Peyer's patch (tissue), 4 donors: ENCODE measurements around the gene CETP. TPM values are rescaled to one million over a fixed set of nuclear protein-coding genes. Genes with fewer than 3 reads are reported as not detected.

ENCODE experiments used
- DNase-seq, 3 donors: peaks; one replicate each; pipeline ENCODE4 v3.0.0-alpha.2; 2017 to 2019
- H3K27ac ChIP-seq, 4 donors: fragments of 200-600 bp; sonication (generic); one replicate each; pipeline ENCODE4 v1.5.1; 2016 to 2019
- H3K27me3 ChIP-seq, 2 donors: fragments of 200-600 bp; sonication (generic); one replicate each; pipeline ENCODE4 v1.5.1; 2019
- H3K36me3 ChIP-seq, 3 donors: fragments of 200-600 bp; sonication (generic); one replicate each; pipeline ENCODE4 v1.5.1; 2016 to 2019
- H3K4me1 ChIP-seq, 4 donors: fragments of 200-600 bp; sonication (generic); one replicate each; pipeline ENCODE4 v1.5.1; 2016 to 2019
- H3K4me3 ChIP-seq, 4 donors: fragments of 200-600 bp; sonication (generic); 1 replicate in 3 of 4; 2 replicates in 1 of 4; pipeline ENCODE4 v1.5.1; 2016 to 2019; ENCODE audit warnings: mild to moderate bottlenecking in 1 of 4
- H3K9me3 ChIP-seq, 4 donors: fragments of 200-600 bp; sonication (generic); one replicate each; pipeline ENCODE4 v1.5.1; 2016 to 2019; ENCODE audit warnings: mild to moderate bottlenecking in 1 of 4
- CTCF ChIP-seq, 6 experiments: fragments of 450-650 bp in 4 of 6; fragments of 200-600 bp in 2 of 6; sonication (generic) in 1 of 6; IDR thresholded peaks; one replicate each; pipeline ENCODE4 v1.5.1; 2017 to 2019; ENCODE audit warnings: antibody characterized with exemption in 6 of 6, mild to moderate bottlenecking in 3 of 6, moderate library complexity in 1 of 6
- POLR2A ChIP-seq, 2 donors: fragments of 450-650 bp; IDR thresholded peaks; one replicate each; pipeline ENCODE4 v1.5.1; 2017; ENCODE audit warnings: antibody characterized with exemption in 2 of 2, mild to moderate bottlenecking in 2 of 2, moderate library complexity in 2 of 2
- total RNA-seq, 4 donors: library from RNA; depleted of rRNA; stranded (reverse); fragments of >200 nt; gene quantifications; one replicate each; pipeline ENCODE4 v1.1.0, GENCODE V29; 2016

Gene CETP
- total RNA-seq, 4 donors from 2014 or later = 2.5 TPM; not detected in 3

GRCh38 chr16:56947604-56947995, 14.2 kb upstream of the CETP start:
- Histone ChIP-seq H3K4me1 (peaks cover 0 to 10% (median 4%) of the 10 kb centered on the region in 4 donors), H3K9me3 (no peaks in the 10 kb centered on the region), H3K36me3 (peaks cover 0 to 46% (median 3%) of the 10 kb centered on the region in 3 donors), H3K27me3 (no peaks in the 10 kb centered on the region), H3K27ac (no peak overlapping the region), H3K4me3 (no peak overlapping the region)
- DNase-seq = peak in 1 of 3 donors; percentile 15
- TF ChIP-seq POLR2A (IDR thresholded peaks at IDR 0.05) = no peak
- no peak for TF ChIP-seq CTCF (IDR thresholded peaks at IDR 0.05)

GRCh38 chr16:56948234-56948633, 13.5 kb upstream of the CETP start:
- H3K36me3 ChIP-seq = peaks cover 0 to 40% (median 3%) of the 10 kb centered on the region in 3 donors
- peak in 1 of 3 donors; percentile 27 for DNase-seq
- no peak overlapping the region for H3K4me3 ChIP-seq
- no peaks in the 10 kb centered on the region for H3K9me3 ChIP-seq
- H3K27me3 ChIP-seq = no peaks in the 10 kb centered on the region
- no peak overlapping the region for H3K27ac ChIP-seq
- TF ChIP-seq POLR2A (IDR thresholded peaks at IDR 0.05) (no peak), CTCF (IDR thresholded peaks at IDR 0.05) (no peak)
- H3K4me1 ChIP-seq = peaks cover 0 to 10% (median 4%) of the 10 kb centered on the region in 4 donors

- H3K9me3 ChIP-seq = no peaks in the 10 kb centered on the region
- peak in 1 of 3 donors; percentile 42 for DNase-seq
- TF ChIP-seq CTCF (IDR thresholded peaks at IDR 0.05) (no peak), POLR2A (IDR thresholded peaks at IDR 0.05) (no peak)
Measured at GRCh38 chr16:56950051-56950450, 11.7 kb upstream of the CETP start.

GRCh38 chr16:56950455-56950854, 11.3 kb upstream of the CETP start:
- no peaks in the 10 kb centered on the region for H3K9me3 ChIP-seq
- peaks cover 0 to 18% (median 0%) of the 10 kb centered on the region in 3 donors for H3K36me3 ChIP-seq
- H3K4me3 ChIP-seq = no peak overlapping the region
- H3K4me1 ChIP-seq = peaks cover 0 to 10% (median 4%) of the 10 kb centered on the region in 4 donors
- no peak for DNase-seq
- TF ChIP-seq POLR2A (IDR thresholded peaks at IDR 0.05) = no peak
- TF ChIP-seq CTCF (IDR thresholded peaks at IDR 0.05) = no peak
- H3K27me3 ChIP-seq = no peaks in the 10 kb centered on the region
- peak overlapping the region in 1 of 4 donors; percentile 66 for H3K27ac ChIP-seq

More at GRCh38 chr16:56950051-56950450, 11.7 kb upstream of the CETP start:
- peaks cover 0 to 22% (median 0%) of the 10 kb centered on the region in 3 donors for H3K36me3 ChIP-seq
- peak overlapping the region in 1 of 4 donors; percentile 66 for H3K27ac ChIP-seq
- H3K4me3 ChIP-seq = no peak overlapping the region
- peaks cover 0 to 10% (median 4%) of the 10 kb centered on the region in 4 donors for H3K4me1 ChIP-seq
- no peaks in the 10 kb centered on the region for H3K27me3 ChIP-seq

GRCh38 chr16:56950881-56951771, 10.6 kb upstream of the CETP start:
- Histone ChIP-seq H3K36me3 (peaks cover 0 to 11% (median 0%) of the 10 kb centered on the region in 3 donors), H3K27ac (peak overlapping the region in 2 of 4 donors; percentile 15 to 66), H3K4me3 (no peak overlapping the region), H3K9me3 (no peaks in the 10 kb centered on the region), H3K4me1 (peaks cover 0 to 10% (median 4%) of the 10 kb centered on the region in 4 donors), H3K27me3 (no peaks in the 10 kb centered on the region)
- peak in 5 of 6 experiments; percentile 30 to 60 (median 53) for TF ChIP-seq CTCF (IDR thresholded peaks at IDR 0.05)
- no peak for TF ChIP-seq POLR2A (IDR thresholded peaks at IDR 0.05)
- peak; percentile 63 to 84 (median 81) for DNase-seq
